SHP77 (cell line): ENCODE results near the gene COL9A3.

Experiments
- DNase-seq, 2 experiments: peaks; one replicate each; lab custom pipeline; 2025; lab: John Stamatoyannopoulos, UW

COL9A3 gene

GRCh38 chr20:62880147-62880934 lies 63.5 kb downstream of the COL9A3 start:
- no peak for DNase-seq

GRCh38 chr20:62880935-62881661 lies 64.2 kb downstream of the COL9A3 start:
- no peak for DNase-seq

DNA sequence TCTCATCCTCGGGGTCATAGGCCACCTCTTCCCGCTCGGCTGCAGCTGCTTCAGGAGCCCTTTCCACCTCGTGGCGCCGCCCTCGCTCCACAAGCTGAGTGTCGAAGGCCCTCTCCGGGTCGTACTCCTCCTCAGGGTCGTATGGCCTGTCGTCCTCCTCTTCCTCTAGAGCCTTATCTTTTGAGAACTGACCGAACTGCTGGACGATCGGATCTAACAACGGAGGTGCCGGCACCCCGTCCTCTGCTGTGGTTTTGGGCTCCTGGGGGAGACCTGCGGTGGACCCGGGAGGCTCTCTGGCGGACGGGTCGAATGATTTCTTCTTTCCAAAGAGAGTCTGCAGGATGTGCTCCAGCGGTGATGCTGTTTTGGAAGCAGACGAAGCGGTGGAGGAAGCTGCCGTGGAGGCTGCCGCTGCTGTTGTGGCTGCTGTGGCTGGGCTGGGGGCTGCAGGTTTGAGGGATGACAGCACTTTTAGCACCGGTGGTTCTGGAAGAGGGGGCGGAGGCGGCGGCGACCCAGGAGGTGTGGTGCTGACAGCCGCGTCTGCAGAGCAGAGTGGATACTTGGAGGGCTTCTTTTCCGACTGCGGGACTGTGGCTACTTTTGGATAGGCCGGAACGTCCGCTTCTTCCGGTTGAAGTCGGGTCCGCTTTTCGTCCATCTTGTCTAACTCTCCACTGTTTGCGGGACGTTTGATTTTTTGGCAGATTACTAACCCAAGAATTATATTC lies 65.0 kb downstream of the COL9A3 start:
- no peak for DNase-seq

GRCh38 chr20:62882426-62882825 lies 65.6 kb downstream of the COL9A3 start:
- no peak for DNase-seq

DNA sequence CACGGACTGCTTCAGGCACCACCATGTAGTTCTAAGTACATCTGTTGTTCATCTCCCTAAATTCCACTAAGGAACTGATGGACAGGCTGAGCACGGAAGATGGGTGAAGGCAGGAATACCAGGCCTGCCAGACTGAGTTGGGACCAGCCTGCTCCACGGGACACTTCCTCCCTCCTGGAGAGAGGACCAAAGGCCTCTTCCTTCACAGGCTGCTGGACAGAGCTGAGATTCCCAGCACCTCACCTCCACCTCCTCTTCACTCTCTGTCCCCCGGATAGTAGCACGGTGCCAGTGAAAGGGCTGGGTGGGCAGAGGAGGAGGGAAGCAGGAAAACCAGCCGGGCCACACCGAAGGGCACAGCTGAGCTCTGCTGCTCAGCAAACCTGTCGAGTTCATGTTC lies 67.7 kb downstream of the COL9A3 start:
- no peak for DNase-seq

GRCh38 chr20:62885046-62885895 lies 68.4 kb downstream of the COL9A3 start:
- DNase-seq = no peak

DNA sequence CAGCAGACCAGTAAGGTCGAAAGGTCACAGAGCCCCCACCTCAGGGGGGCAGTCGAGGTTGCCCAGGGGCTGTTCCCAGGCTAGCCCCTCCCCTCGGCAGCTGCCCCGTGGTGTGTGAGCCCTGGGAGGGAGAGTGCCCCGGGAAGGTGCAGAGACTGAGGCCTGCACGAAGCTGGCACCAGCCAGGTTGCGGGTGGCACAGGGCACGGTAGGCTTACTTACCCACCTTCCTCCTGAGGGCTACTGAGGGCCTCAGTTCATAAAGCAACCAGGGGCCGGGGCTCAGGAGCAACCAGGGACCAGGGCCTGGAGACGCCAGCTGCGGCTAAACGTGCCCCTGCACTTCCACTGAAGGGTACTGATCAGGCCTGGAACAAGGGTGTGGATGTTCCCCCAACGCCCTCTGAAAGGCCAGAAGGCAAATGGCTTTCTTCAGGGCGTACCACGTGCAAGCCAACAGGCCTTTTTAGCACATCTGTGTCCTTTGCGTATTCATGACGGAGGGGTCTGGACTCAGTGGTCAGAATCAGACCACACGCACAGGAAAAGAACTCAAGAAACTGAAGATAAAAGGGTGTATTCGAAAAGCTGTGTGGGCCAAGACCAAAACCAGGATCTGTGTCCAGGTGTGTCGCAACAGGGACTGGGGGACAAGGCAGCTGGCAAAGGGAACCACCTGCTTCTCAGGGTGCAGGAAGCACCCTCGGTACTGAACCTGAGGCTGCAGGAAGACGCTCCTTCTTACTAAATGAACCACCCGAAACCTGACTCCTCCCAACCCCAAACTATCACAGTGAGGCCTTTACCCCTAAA lies 69.3 kb downstream of the COL9A3 start:
- DNase-seq = peak; percentile 61 to 67

DNA sequence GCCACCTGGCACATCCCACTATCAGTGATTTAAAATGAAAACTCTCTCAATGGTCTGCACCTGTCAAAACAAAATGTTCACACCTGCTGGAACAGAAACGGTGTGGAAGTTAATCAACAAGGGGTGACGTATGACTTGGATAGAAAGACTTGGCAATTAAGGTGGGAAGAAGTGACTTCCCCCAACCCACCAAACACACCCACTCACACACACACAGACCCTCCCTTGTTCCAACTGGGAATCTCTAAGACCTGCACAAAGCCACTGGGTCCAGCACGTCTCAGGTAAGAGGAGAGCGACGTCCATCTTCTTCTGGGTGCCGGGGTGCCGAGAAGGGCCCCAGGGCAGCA lies 69.8 kb downstream of the COL9A3 start:
- DNase-seq = no peak

- DNase-seq = peak; percentile 86 to 96
Observed at GRCh38 chr20:62887152-62887859, 70.5 kb downstream of the COL9A3 start.

GRCh38 chr20:62887860-62888239 lies 71.0 kb downstream of the COL9A3 start:
- no peak for DNase-seq

DNA sequence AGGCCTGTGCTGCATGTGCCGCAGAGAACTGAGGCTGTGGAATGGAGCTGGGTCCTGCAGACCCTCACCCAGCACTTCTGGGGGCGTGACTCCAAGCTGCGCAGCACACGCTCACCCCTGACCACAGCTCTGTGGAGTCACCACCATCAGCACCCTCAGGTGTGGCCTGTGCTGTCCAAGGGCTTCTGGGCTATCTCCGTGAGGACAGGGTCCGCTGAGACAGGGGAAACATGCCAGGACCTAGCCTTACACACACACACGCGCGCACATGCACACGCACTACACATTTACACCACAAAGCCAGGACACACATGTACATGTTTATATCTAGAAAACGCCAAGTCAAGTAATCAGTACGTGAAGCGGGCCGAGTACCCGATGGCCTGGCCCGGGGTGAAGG lies 71.6 kb downstream of the COL9A3 start:
- DNase-seq = no peak

DNA sequence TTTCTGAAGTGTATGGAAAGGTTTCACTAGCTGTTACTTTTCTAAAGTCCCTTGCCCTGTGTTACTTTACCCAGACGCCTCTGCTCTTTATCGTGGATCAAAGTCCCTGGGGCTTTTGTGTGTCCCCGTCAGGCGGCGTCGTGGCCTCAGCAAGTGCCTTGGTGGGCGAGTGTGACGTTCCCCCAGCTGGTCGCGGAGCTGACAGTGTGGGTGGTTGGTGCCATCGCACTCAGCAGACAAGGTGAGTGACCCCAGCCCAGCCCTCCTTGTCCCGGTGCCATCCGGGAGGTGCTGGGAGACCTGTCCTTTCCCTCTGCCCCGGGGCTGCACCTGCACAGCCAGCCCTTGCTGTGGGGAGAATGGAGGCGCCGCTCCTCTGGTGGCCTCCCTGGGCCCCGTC lies 72.1 kb downstream of the COL9A3 start:
- DNase-seq = no peak

DNA sequence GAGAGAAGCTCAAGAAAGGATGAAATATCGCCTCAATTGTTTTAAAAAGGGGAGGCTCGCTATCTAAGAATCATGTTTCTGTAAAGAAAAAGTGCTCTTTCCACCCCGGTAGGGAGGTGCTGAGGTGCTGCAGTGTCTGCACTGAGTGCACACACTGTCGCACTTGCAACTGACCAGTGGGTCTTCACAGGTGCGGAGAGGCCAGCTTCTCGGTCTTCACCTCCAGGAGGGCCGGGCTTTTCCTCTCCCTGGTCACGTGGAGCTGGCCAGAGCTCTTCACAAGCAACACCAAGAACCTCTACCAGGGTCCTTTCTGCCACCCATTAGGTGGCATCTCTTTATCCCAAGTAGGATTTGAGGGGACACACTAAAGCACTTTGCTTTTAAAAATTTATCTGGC lies 72.6 kb downstream of the COL9A3 start:
- DNase-seq = no peak

- DNase-seq = no peak
Observed at GRCh38 chr20:62889871-62890270, 73.0 kb downstream of the COL9A3 start.

GRCh38 chr20:62890444-62890843 lies 73.6 kb downstream of the COL9A3 start:
- no peak for DNase-seq
